GM21717 (cell line): ENCODE measurements around the gene PES1.
"Not testable (repeated sequence)": the region's sequence is repeated elsewhere in the genome, so short reads cannot be mapped to it uniquely, and the experiment has no call there.

ENCODE experiments used
- ATAC-seq: cut with Tn5 transposase; IDR thresholded peaks from one replicate; pipeline ENCODE4 v1.9.1; 2021; ENCODE audit warnings: mild to moderate bottlenecking, moderate library complexity; ENCODE audit not compliant: unreplicated experiment

Gene PES1

GRCh38 chr22:30609260-30610185 is 17.8 kb upstream of the PES1 start:
- ATAC-seq: no peak

DNA sequence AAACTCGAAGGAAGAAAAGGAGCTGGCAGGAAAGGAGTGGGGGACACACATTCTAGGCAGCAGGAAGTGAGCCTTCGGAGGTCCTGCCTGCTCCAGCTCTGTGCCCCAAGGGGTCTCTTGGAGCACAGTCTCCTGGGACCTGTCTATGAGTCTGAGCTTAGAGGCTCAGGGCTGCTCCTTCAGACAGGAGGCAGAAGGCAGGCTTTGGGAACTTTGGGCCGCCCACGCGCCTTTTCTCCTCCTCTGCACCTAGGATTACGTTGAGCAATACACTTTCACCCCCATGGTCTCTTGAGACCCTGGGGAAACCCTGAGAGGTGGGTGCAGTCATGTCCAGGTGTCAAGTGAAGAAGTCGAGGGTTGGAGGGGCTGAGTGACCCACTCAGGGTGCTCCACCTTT is 16.2 kb upstream of the PES1 start:
- ATAC-seq: no peak

GRCh38 chr22:30607300-30607930 is 15.7 kb upstream of the PES1 start:
- ATAC-seq: no peak

GRCh38 chr22:30606455-30607299 is 15.0 kb upstream of the PES1 start, which contains the start of gene TCN2:
Gene TCN2, plus strand, starts transcription at chr22:30607174. Its CDS starts 158 bp downstream, at chr22:30607332.
- ATAC-seq: no peak

DNA sequence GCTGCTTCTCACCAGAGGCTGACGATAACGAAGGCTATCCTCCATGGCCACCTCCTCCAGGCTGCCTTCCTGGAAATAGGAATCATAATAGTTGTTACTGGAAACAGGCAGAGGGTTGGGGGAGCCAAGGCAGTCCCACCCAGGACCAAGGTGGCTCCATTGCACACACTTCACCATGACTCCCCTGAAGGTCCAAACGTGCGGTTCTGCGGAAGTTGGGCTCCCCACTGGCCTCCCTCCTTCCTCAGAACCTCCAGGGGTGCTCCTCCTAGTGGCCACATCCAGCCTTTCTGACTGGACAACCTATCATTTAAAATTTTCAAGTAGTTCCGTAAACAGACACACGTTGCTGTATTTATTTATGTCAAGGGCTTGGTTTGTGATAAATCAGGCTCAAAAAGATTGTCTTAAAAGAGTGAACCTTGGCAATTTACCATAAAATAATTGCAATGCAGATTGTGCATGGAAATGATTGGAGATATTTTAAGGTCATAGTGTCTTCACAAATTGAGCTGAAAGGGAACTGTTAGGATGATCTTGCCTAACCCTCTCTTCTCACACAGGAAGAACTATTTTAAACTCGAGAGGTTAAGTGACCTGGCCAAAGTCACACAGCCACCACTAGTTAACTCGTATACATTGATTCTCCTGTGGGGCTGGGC is 13.9 kb upstream of the PES1 start:
- ATAC-seq: no peak

DNA sequence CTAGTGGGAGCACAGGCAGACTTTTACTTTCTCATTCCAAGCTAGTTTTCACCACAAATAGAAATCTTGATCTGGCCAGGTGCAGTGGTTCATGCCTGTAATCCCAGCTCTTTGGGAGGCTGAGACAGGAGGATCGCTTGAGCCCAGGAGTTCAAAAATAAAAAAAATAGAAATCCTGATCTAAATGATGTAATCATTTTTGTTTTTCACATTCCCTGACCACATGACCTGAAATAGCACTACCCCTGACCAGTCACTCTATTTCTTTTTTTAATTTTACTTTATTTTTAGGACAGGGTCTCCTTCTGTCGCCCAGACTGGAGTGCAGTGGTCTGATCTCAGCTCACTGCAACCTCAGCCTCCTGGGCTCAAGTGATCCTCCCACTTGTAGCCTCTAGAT is 13.0 kb upstream of the PES1 start:
- no peak for ATAC-seq

GRCh38 chr22:30603801-30604200 is 12.1 kb upstream of the PES1 start:
- no peak for ATAC-seq

- ATAC-seq: no peak
These were observed 10.3 kb upstream of the PES1 start for GRCh38 chr22:30602049-30602448.

DNA sequence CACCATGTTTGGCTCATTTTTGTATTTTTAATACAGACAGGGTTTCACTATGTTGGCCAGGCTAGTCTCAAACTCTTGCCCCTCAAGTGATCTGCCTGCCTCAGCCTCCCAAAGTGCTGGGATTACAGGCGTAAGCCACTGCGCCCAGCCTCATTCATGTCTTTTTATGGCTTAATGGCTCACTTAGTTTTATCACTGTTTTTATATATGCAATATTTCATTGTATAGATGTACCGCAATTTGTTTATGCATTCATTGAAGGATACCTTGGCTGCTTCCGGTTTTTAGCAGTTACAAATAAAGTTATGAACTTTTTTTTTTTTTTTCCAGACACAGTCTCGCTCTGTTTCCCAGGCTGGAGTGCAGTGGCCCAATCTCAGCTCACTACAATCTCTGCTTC is 9.8 kb upstream of the PES1 start:
- ATAC-seq: no peak

DNA sequence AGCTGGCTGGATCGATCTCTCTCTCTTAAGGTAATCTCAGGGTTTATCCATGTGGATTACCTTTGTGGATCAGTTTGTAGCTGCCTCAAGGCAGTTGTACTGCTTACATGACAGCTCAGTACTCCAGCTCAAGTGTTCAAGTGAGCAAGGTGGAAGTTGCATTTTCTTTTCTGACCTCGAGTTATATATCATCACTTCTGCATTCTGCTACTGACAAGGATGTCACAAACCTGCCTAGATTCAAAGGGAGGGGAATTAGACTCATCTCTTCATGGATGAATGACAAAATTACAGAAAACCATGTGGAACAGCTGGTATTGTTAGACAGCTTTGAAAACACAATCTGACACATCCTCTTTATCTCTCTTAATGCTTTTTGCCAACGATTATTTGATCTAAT is 9.2 kb upstream of the PES1 start:
- no peak for ATAC-seq

- ATAC-seq: no peak
These were observed 7.3 kb upstream of the PES1 start for GRCh38 chr22:30598986-30599385.

DNA sequence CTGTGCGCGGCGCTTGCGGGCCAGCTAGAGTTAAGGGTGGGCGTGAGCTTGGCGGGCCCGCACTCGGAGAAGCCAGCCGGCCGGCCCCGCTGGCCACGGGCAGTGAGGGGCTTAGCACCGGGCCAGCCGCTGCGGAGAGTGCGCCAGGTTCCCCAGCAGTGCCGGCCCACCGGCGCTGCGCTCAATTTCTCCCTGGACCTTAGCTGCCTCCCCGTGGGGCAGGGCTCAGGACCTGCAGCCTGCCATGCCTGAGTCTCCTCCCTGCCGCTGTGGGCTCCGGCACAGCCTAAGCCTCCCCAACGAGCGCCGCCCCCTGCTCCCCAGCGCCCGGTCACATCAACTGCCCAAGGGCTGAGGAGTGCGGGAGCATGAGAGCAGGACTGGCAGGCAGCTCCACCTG is 5.2 kb upstream of the PES1 start:
- ATAC-seq: no peak

DNA sequence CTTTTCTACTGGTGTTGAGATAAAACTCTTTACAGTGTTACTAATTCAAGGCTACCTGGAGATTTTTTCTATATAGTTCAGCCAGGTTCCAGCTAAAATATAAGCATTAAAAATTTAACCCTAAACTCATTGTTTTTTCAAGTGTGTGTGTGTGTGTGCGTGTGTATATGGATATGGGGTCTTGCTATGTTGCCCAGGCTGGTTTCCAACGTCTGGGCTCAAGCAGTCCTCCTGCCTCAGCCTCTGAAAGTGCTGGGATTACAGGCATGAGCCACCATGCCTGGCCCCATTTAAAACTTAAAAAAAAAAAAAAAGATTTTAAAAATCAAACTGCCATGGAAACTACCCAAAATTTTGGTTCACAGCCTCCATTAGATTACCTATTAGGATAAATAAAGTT is 4.5 kb upstream of the PES1 start:
- ATAC-seq: no peak

DNA sequence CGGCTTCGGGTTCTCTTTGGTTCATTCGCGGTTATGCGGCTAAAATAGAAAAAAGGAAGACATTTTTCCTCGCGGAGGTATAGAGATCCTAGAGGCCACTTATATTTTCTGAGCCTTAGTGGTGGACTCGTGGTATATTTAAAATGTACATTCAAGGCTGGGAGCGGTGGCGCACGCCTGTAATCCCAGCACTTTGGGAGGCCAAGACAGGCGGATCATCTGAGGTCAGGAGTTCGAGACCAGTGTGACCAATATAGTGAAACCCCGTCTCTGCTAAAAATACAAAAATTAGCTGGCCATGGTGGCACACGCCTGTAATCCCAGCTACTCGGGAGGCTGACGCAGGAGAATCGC is 627 bp upstream of the PES1 start:
- ATAC-seq: not testable (repeated sequence)

GRCh38 chr22:30591191-30591587 is 521 bp downstream of the PES1 start:
- ATAC-seq: no peak

GRCh38 chr22:30586414-30586813 is 5.3 kb downstream of the PES1 start:
- no peak for ATAC-seq

- no peak for ATAC-seq
These were observed 7.3 kb downstream of the PES1 start for GRCh38 chr22:30584441-30584840.

DNA sequence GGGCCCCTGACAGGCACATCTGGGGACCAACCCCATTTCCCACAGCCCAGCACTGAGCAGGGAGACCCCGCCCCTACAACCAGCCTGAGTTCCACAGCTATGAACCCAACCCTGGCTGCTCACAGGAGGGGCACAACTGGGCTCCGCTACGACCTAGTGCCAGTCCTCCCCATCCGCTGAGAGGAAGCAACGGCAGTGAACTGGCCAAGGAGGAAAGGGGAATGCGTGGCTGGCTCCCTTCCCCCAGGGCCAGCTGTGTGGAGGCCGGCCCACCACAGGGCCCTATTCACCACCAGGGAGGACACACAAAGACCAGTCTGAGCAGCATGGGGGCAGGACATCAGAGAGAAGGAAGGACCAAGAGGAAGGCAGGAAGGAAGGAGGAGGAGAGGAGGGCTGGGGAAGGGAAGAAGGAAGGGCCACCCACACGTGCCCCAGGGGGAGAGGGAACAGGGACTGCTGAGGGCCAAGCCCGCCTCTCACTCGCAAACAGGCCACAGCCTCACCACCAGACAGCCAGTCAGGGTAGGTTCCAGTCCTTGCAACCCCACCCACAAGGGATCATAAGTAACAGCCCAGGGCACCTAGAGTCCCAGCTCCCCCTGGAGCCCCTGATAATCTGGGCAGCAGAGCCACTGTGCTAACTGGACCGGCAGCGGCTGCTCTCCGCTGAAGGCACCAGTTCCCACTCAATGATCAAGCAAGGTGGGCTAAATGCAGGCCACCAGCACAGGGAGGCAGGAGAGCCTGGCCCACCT is 8.7 kb downstream of the PES1 start:
- no peak for ATAC-seq

GRCh38 chr22:30582051-30582450 is 9.7 kb downstream of the PES1 start:
- no peak for ATAC-seq

- ATAC-seq: no peak
These were observed 10.8 kb downstream of the PES1 start for GRCh38 chr22:30580896-30581295.
